ENCODE measurements around the gene MAST1. TPM values are rescaled to one million over a fixed set of nuclear protein-coding genes. Genes with fewer than 3 reads are reported as not detected.

Gene MAST1
- total and polyA plus RNA-seq, 7 donors = 0.09 to 0.13 (median 0.10) TPM; not detected in 4

GRCh38 chr19:12858041-12858928 is 20.0 kb downstream of the MAST1 start:
- WGBS, 3 donors = 91 to 93% (median 92%) methylated on average over 30 to 35 of the region's 35 CpGs
- Histone ChIP-seq H3K27ac (no peak overlapping the region), H3K4me1 (no peaks in the 10 kb centered on the region), H3K4me3 (no peak overlapping the region), H3K9me3 (peaks cover 16% of the 10 kb centered on the region), H3K36me3 (ENCODE audit: insufficient read depth in 1 of 2, low read depth in 1 of 2) (no peaks in the 10 kb centered on the region), H3K27me3 (ENCODE audit: insufficient read depth in 3 of 3, low read length in 2 of 3) (no peaks in the 10 kb centered on the region)
- no peak for TF ChIP-seq CTCF (IDR thresholded peaks at IDR 0.05)
- ATAC-seq (no peak), DNase-seq (no peak)
- intact Hi-C loops (cut with DNase I) = no loop called here

- 57 to 61% (median 59%) methylated on average over 7 of the region's 7 CpGs for WGBS, 3 donors
- H3K36me3 ChIP-seq (ENCODE audit: insufficient read depth in 1 of 2, low read depth in 1 of 2) = no peaks in the 10 kb centered on the region
- no peak overlapping the region for H3K4me3 ChIP-seq
- no peak overlapping the region for H3K27ac ChIP-seq
- ATAC-seq = no peak
- no peak for TF ChIP-seq CTCF (IDR thresholded peaks at IDR 0.05)
- H3K4me1 ChIP-seq = no peaks in the 10 kb centered on the region
- peaks cover 16% of the 10 kb centered on the region for H3K9me3 ChIP-seq
- DNase-seq = no peak
- intact Hi-C loops (cut with DNase I) = no loop called here
- H3K27me3 ChIP-seq (ENCODE audit: insufficient read depth in 3 of 3, low read length in 2 of 3) = no peaks in the 10 kb centered on the region
Measured at GRCh38 chr19:12859546-12859945, 21.2 kb downstream of the MAST1 start.

- no peaks in the 10 kb centered on the region for H3K36me3 ChIP-seq (ENCODE audit: insufficient read depth in 1 of 2, low read depth in 1 of 2)
- H3K4me1 ChIP-seq = peaks cover 4% of the 10 kb centered on the region
- no peak for TF ChIP-seq CTCF (IDR thresholded peaks at IDR 0.05)
- H3K27me3 ChIP-seq (ENCODE audit: insufficient read depth in 3 of 3, low read length in 2 of 3) = peaks cover 0 to 11% (median 6%) of the 10 kb centered on the region in 3 donors
- H3K9me3 ChIP-seq = no peaks in the 10 kb centered on the region
- WGBS, 3 donors = 83 to 85% (median 83%) methylated on average over 4 of the region's 4 CpGs
- DNase-seq = no peak
- H3K27ac ChIP-seq = no peak overlapping the region
- intact Hi-C loops (cut with DNase I) = no loop called here
- no peak overlapping the region for H3K4me3 ChIP-seq
- ATAC-seq = no peak
Measured at GRCh38 chr19:12864143-12864542, 25.8 kb downstream of the MAST1 start.

GRCh38 chr19:12864721-12865715 is 26.7 kb downstream of the MAST1 start:
- intact Hi-C loops (cut with DNase I) = no loop called here
- ATAC-seq = no peak

More at GRCh38 chr19:12864721-12865715, 26.7 kb downstream of the MAST1 start:
- DNase-seq = no peak
- Histone ChIP-seq H3K27me3 (ENCODE audit: insufficient read depth in 3 of 3, low read length in 2 of 3) (peaks cover 0 to 11% (median 6%) of the 10 kb centered on the region in 3 donors), H3K9me3 (no peaks in the 10 kb centered on the region), H3K4me3 (no peak overlapping the region), H3K36me3 (ENCODE audit: insufficient read depth in 1 of 2, low read depth in 1 of 2) (no peaks in the 10 kb centered on the region), H3K27ac (no peak overlapping the region), H3K4me1 (peaks cover 4% of the 10 kb centered on the region)
- no peak for TF ChIP-seq CTCF (IDR thresholded peaks at IDR 0.05)
- 77 to 84% (median 79%) methylated on average over 34 of the region's 34 CpGs for WGBS, 3 donors
